HepG2 (cell line): Measurements from ENCODE around the gene PSMB10. TPM values are rescaled to one million over a fixed set of nuclear protein-coding genes. Genes with fewer than 3 reads are reported as not detected.

Source experiments
- CENPX ChIP-seq: sonication (generic); formaldehyde crosslinking; IDR thresholded peaks from 2 replicates; pipeline ENCODE4 v1.9.0; 2021; ENCODE audit warnings: mild to moderate bottlenecking, missing genetic modification reagents, moderate library complexity
- EP300 ChIP-seq, 3 experiments: sonication (generic) in 1 of 3; formaldehyde crosslinking in 1 of 3; IDR thresholded peaks; 2 replicates each; pipeline versions ENCODE4 v1.5.1 to v1.6.1; 2011 to 2020; ENCODE audit warnings: low read depth in 2 of 3, low read length in 2 of 3, borderline replicate concordance in 1 of 3, improper control_type of control experiment in 1 of 3, mild to moderate bottlenecking in 1 of 3, missing genetic modification reagents in 1 of 3, moderate library complexity in 1 of 3
- FOXJ3 ChIP-seq: sonication (generic); formaldehyde crosslinking; IDR thresholded peaks from 2 replicates; pipeline ENCODE4 v1.4.0; 2020; ENCODE audit warnings: missing genetic modification reagents, mild to moderate bottlenecking, borderline replicate concordance
- HNRNPK ChIP-seq: fragments of 200-400 bp; formaldehyde crosslinking; IDR thresholded peaks from 2 replicates; pipeline ENCODE4 v1.6.1; 2018; ENCODE audit warnings: low read length, low read depth, moderate library complexity, mild to moderate bottlenecking; ENCODE audit not compliant: poor library complexity, severe bottlenecking
- KDM2A ChIP-seq: sonication (generic); formaldehyde crosslinking; IDR thresholded peaks from 2 replicates; pipeline ENCODE4 v1.4.0; 2020; ENCODE audit warnings: low read depth, missing genetic modification reagents, borderline replicate concordance
- MATR3 ChIP-seq: sonication (generic); formaldehyde crosslinking; IDR thresholded peaks from 2 replicates; pipeline ENCODE4 v1.4.0; 2020; ENCODE audit warnings: missing genetic modification reagents
- MEF2D ChIP-seq: sonication (generic); formaldehyde crosslinking; IDR thresholded peaks from 2 replicates; pipeline ENCODE4 v1.5.1; 2020; ENCODE audit warnings: mild to moderate bottlenecking, missing genetic modification reagents
- MEIS2 ChIP-seq: sonication (generic); formaldehyde crosslinking; IDR thresholded peaks from 2 replicates; pipeline ENCODE4 v1.9.0; 2021; ENCODE audit warnings: mild to moderate bottlenecking, missing genetic modification reagents
- NAIF1 ChIP-seq: sonication (generic); formaldehyde crosslinking; IDR thresholded peaks from 2 replicates; pipeline ENCODE4 v1.5.0; 2020; ENCODE audit warnings: mild to moderate bottlenecking, missing genetic modification reagents, borderline replicate concordance
- NCOA2 ChIP-seq: sonication (generic); formaldehyde crosslinking; IDR thresholded peaks from 2 replicates; pipeline ENCODE4 v1.8.0; 2022; ENCODE audit warnings: inconsistent platforms
- NCOA5 ChIP-seq: sonication (generic); formaldehyde crosslinking; IDR thresholded peaks from 2 replicates; pipeline ENCODE4 v1.4.0; 2020; ENCODE audit warnings: missing genetic modification reagents
- RORA ChIP-seq: sonication (generic); formaldehyde crosslinking; IDR thresholded peaks from 2 replicates; pipeline ENCODE4 v1.5.0; 2020; ENCODE audit warnings: mild to moderate bottlenecking, missing genetic modification reagents, moderate library complexity
- SRY ChIP-seq: sonication (generic); formaldehyde crosslinking; IDR thresholded peaks from 2 replicates; pipeline ENCODE4 v1.8.0; 2022; ENCODE audit warnings: mild to moderate bottlenecking, missing genetic modification reagents
- TOPORS ChIP-seq: sonication (generic); formaldehyde crosslinking; IDR thresholded peaks from 2 replicates; pipeline ENCODE4 v1.8.0; 2023; ENCODE audit warnings: mild to moderate bottlenecking, missing genetic modification reagents
- ZC3H4 ChIP-seq: sonication (generic); formaldehyde crosslinking; IDR thresholded peaks from 2 replicates; pipeline ENCODE4 v1.4.0; 2020; ENCODE audit warnings: missing genetic modification reagents, borderline replicate concordance
- ZEB1 ChIP-seq: IDR thresholded peaks from 2 replicates; pipeline ENCODE4 v1.6.1; 2012; ENCODE audit warnings: mild to moderate bottlenecking, low read depth, inconsistent platforms; ENCODE audit not compliant: insufficient replicate concordance
- ZMAT3 ChIP-seq: sonication (generic); formaldehyde crosslinking; conservative IDR thresholded peaks from 2 replicates; pipeline ENCODE4 v1.7.0; 2021; ENCODE audit warnings: missing genetic modification reagents
- ZNF142 ChIP-seq: sonication (generic); formaldehyde crosslinking; IDR thresholded peaks from 2 replicates; pipeline ENCODE4 v1.4.0; 2020; ENCODE audit warnings: missing genetic modification reagents
- ZNF20 ChIP-seq: sonication (generic); formaldehyde crosslinking; IDR thresholded peaks from 2 replicates; pipeline ENCODE4 v1.4.0; 2020; ENCODE audit warnings: mild to moderate bottlenecking, moderate library complexity, missing genetic modification reagents
- ZNF263 ChIP-seq: sonication (generic); formaldehyde crosslinking; IDR thresholded peaks from 2 replicates; pipeline ENCODE4 v1.4.0; 2020; ENCODE audit warnings: missing genetic modification reagents
- ZNF414 ChIP-seq: sonication (generic); formaldehyde crosslinking; IDR thresholded peaks from 2 replicates; pipeline ENCODE4 v1.5.0; 2020; ENCODE audit warnings: missing genetic modification reagents
- ZNF501 ChIP-seq: sonication (generic); formaldehyde crosslinking; IDR thresholded peaks from 2 replicates; pipeline ENCODE4 v1.5.1; 2020; ENCODE audit warnings: mild to moderate bottlenecking, moderate library complexity, missing genetic modification reagents
- ZNF614 ChIP-seq: IDR thresholded peaks from 2 replicates; pipeline ENCODE4 v1.6.1; 2018; ENCODE audit warnings: missing biosample characterization, missing genetic modification reagents, inconsistent platforms, borderline replicate concordance
- ZNF713 ChIP-seq: sonication (generic); formaldehyde crosslinking; IDR thresholded peaks from 2 replicates; pipeline ENCODE4 v1.4.0; 2020; ENCODE audit warnings: mild to moderate bottlenecking, missing genetic modification reagents
- ZNF720 ChIP-seq: sonication (generic); formaldehyde crosslinking; IDR thresholded peaks from 2 replicates; pipeline ENCODE4 v1.4.0; 2020; ENCODE audit warnings: missing genetic modification reagents
- ZNF883 ChIP-seq: sonication (generic); formaldehyde crosslinking; IDR thresholded peaks from 2 replicates; pipeline ENCODE4 v1.5.1; 2020; ENCODE audit warnings: mild to moderate bottlenecking, missing genetic modification reagents; ENCODE audit errors: not compliant biosample characterization
- ZSCAN9 ChIP-seq: IDR thresholded peaks from 2 replicates; pipeline ENCODE4 v1.6.1; 2016; ENCODE audit warnings: borderline replicate concordance
- polyA plus RNA-seq, 8 experiments: library from polyadenylated mRNA; depleted of rRNA in 3 of 8; stranded (reverse) in 7 of 8; unstranded in 1 of 8; fragments of >200 nt; fragmentation: Illumina TruSeq in 4 of 8; extraction: Trizol in 4 of 8; gene quantifications; 2 replicates each; pipeline versions ENCODE4 v1.2.1 to v1.2.3, GENCODE V29; 2011 to 2016; ENCODE audit warnings: low read depth in 4 of 8, missing spikeins in 1 of 8, mixed read lengths in 1 of 8; ENCODE audit not compliant: insufficient read depth in 1 of 8
- total RNA-seq, 5 experiments: library from RNA; depleted of rRNA; stranded (reverse); fragments of >200 nt; fragmentation: Illumina TruSeq; extraction: Trizol; gene quantifications; 2 replicates each; pipeline ENCODE4 v1.2.3, GENCODE V29; 2016; ENCODE audit warnings: low read depth in 1 of 5

Gene PSMB10
- total and polyA plus RNA-seq, 2 of the 13 experiments (the other 11 are each of a cell fraction or from before 2014, with no cell fraction given) = 12.7 to 65.9 TPM

- TF ChIP-seq MEIS2 (CRISPR knock-in tag) (no peak), ZNF414 (CRISPR knock-in tag) (no peak), ZC3H4 (CRISPR knock-in tag) (no peak), MEF2D (peak; percentile 26; the same call in 1 of the 2 replicates), ZNF614 (CRISPR knock-in tag) (no peak), NAIF1 (no peak), ZNF713 (CRISPR knock-in tag) (no peak), MATR3 (CRISPR knock-in tag) (no peak), NCOA5 (CRISPR knock-in tag) (no peak), CENPX (CRISPR knock-in tag) (no peak), ZNF20 (CRISPR knock-in tag) (no peak), FOXJ3 (no peak), HNRNPK (no peak), ZSCAN9 (CRISPR knock-in tag) (no peak), RORA (no peak), ZNF883 (no peak), ZNF142 (CRISPR knock-in tag) (no peak), TOPORS (CRISPR knock-in tag) (no peak), NCOA2 (CRISPR knock-in tag) (no peak), SRY (CRISPR knock-in tag) (no peak), ZNF720 (no peak), ZMAT3 (CRISPR knock-in tag) (no peak), ZNF263 (CRISPR knock-in tag) (0 out of 2 replicates have a peak, but pooled peaks have one; percentile 34), ZNF501 (CRISPR knock-in tag) (no peak), KDM2A (CRISPR knock-in tag) (no peak), ZEB1 (peak; percentile 68), EP300 (IDR thresholded peaks at IDR 0.05; ENCODE audit: low read depth in 2 of 2, low read length in 2 of 2) (peak in 1 of 2 experiments; percentile 20; a peak in 1 of 4 replicates), EP300 (CRISPR knock-in tag; IDR thresholded peaks at IDR 0.05; ENCODE audit: borderline replicate concordance) (no peak)
Observed at GRCh38 chr16:67901734-67902133, 34.9 kb downstream of the PSMB10 start (continued).
